Activated gamma-delta T cell treated with Interleukin-2 at 50 U/mL for 16 hours (primary cell): Measurements from ENCODE around the gene LYSMD4.

Experiments
- DNase-seq: peaks from one replicate; pipeline ENCODE4 v3.0.0-alpha.2; 2020

LYSMD4 gene

DNA sequence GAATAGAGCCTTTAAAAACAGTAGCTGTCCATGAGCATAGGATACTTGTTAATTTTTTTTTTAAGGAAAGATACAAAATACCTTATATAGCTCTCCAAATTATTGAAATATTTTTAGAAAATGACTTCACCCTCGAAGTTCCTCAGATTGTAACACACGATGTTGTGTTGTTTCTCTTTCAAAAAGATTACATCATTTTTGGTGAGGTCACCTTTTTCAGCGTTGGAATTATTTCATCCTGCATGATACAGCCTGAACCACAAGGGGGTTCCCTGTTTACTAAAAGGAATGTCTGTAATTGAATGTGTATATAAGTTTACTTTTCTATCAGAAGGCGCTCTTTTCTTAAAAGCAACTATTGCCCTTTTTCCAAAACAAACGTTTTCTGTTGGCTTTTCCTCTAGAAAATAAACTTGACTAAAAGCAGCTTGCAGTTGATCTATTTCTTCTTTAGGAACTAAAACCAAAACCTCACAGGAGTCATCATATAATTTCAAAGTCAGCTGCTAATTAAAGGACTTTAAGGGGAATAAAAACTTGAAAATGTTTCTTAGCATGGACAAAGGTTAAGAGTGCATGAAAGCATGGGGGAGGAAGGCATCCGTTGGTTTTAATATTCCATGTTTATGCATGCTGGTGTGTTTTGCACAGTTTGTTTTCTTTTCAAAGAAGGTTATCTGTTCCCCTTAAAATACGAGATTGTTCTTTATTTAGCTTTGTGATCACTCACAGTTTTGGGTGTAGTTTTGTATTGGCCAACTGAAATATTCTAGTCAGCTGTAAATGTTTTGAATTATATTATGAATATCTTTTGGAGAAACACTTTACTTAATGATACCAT lies 29.4 kb downstream of the LYSMD4 start:
- no peak for DNase-seq

GRCh38 chr15:99702895-99703602 lies 30.2 kb downstream of the LYSMD4 start:
- no peak for DNase-seq

DNA sequence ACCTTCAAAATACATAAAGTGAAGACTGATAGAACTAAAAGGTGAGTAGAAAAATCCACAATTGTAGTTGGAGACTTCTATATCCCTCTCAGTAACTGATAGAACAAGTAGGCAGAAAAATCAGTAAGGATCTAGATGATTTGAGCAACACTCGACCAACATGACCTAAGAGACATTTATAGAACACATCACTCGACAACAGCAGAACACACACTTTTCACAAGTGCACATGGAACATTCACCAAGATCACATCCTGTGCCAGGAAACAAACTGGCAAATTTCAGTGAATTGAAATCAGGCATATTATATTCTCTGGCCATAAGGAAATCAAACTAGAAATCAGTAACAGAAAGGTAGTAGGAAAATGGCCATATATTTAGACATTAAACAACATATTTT lies 37.1 kb downstream of the LYSMD4 start:
- no peak for DNase-seq

DNA sequence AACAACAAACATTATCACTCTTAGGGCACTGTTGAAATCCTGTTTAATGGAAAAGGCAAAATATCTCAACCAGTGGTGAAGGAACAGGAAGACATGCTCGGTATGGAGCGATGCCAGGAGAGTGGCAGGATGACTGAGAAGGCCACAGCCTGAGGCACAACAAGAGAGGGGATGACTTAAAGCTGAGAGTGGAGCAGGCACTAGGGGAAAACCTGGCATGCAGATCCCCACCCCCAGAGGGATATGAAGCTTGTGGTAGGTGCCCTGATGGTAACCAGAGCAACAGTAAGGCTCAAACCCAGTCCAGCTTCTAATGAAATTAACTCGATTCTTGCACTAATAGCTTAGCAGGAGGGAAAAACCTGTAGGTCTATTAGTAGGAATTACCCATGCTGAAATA lies 40.4 kb downstream of the LYSMD4 start:
- no peak for DNase-seq

GRCh38 chr15:99686290-99686689 lies 46.9 kb downstream of the LYSMD4 start:
- no peak for DNase-seq

- no peak for DNase-seq
Observed at GRCh38 chr15:99683000-99683670, 50.1 kb downstream of the LYSMD4 start.

DNA sequence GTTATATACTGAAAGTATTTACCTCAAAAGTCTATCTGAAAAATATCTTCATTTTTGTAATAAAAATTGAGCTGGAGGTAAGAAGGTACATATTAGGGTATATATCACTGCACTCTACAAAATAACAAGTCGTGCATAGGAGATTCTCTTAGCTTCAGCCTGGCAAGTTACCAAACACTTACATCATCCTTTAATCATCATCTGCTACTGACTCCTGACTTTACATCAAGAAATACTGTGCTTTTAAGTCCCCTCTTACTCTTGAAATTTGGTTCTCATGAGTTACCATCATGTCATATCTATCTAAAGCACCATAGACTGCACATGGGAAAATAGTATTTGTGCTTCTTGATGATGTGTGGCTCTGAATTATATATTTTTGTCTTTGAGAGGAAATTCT lies 50.8 kb downstream of the LYSMD4 start:
- no peak for DNase-seq

- no peak for DNase-seq
Observed at GRCh38 chr15:99681990-99682389, 51.2 kb downstream of the LYSMD4 start.

DNA sequence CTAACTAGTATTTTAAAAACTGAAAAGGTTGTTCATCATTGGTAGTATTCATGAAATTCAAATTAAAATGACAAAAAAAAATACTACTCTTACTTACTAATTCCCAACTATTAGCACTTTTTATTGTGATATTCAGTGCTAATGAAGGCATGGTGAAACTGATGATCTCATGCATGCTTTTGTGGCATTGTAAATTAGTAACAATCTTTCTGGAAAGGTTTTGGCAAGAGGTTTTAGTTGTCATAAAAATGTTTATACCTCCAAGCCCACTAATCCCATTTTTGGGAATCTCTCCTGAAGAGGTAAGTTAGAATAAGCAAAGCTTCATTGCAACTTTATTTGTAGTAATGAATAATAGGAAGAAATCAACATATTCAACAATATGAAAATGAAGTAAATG lies 53.0 kb downstream of the LYSMD4 start:
- no peak for DNase-seq

- DNase-seq, result no peak
Observed at GRCh38 chr15:99677540-99678134, 55.6 kb downstream of the LYSMD4 start.
